ENCODE results near the gene CXCL3. TPM values are rescaled to one million over a fixed set of nuclear protein-coding genes. Genes with fewer than 3 reads are reported as not detected.

The CXCL3 gene
- total and polyA plus RNA-seq, 10 of the 15 experiments (the other 5 are each of a cell fraction or from before 2014, with no cell fraction given) = not detected

- CTCF ChIA-PET = no interaction called here
These were observed 46.4 kb downstream of the CXCL3 start for GRCh38 chr4:73992050-73992449.

More at GRCh38 chr4:73992050-73992449, 46.4 kb downstream of the CXCL3 start:
- Histone ChIP-seq H4K20me1 (ENCODE audit: control insufficient read depth, insufficient read depth) (no peaks in the 10 kb centered on the region), H3K9ac (ENCODE audit: control insufficient read depth, insufficient read depth, low read length) (no peak overlapping the region), H3K9me3 (replicated peaks; ENCODE audit: control insufficient read depth, insufficient read depth, low read length) (no peaks in the 10 kb centered on the region), H3K4me2 (ENCODE audit: control insufficient read depth, insufficient read depth) (no peak overlapping the region), H3K4me1 (ENCODE audit: control insufficient read depth, insufficient read depth, low read length) (no peaks in the 10 kb centered on the region), H2AFZ (ENCODE audit: control insufficient read depth, low read depth, low read length) (no peak overlapping the region), H3K4me3 (no peak overlapping the region), H3K27ac (ENCODE audit: control insufficient read depth, insufficient read depth) (no peak overlapping the region), H3K27me3 (replicated peaks in 1 of 2; ENCODE audit: control insufficient read depth in 2 of 2, insufficient read depth in 2 of 2, low read length in 1 of 2) (no peaks in the 10 kb centered on the region), H3K79me2 (ENCODE audit: control insufficient read depth, insufficient read depth, low read length) (no peaks in the 10 kb centered on the region), H3K36me3 (ENCODE audit: control insufficient read depth in 2 of 2, insufficient read depth in 2 of 2, low read length in 1 of 2) (no peaks in the 10 kb centered on the region)
- DNase-seq (ENCODE audit: low read depth, low spot score) (no peak), ATAC-seq (no peak), FAIRE-seq (no peak)
- in situ Hi-C loops (cut with MboI) (no loop called here), intact Hi-C loops (cut with micrococcal nuclease; ENCODE audit: unreplicated experiment) (no loop called here)
- RAD21 ChIA-PET (ENCODE audit: unreplicated experiment) = no interaction called here
- BruUV-seq (replicated peaks) = no TSS peak
- SMC1A ChIA-PET (ENCODE audit: uncharacterized antibody, unreplicated experiment) = no interaction called here
- TF ChIP-seq POLR2A (IDR thresholded peaks at IDR 0.05; ENCODE audit: low read depth, low read length) (no peak), POLR2AphosphoS5 (IDR thresholded peaks at IDR 0.05; ENCODE audit: low read length) (no peak), ZNF274 (IDR thresholded peaks at IDR 0.05; ENCODE audit: insufficient read depth, insufficient read length) (no peak), SMAD5 (IDR thresholded peaks at IDR 0.05; ENCODE audit: low read depth) (no peak), NFYB (IDR thresholded peaks at IDR 0.05; ENCODE audit: insufficient read depth, low read depth, low read length) (no peak), BACH1 (IDR thresholded peaks at IDR 0.05; ENCODE audit: borderline replicate concordance) (no peak), TCF12 (IDR thresholded peaks at IDR 0.05; ENCODE audit: low read depth, low read length) (no peak), SMAD1 (IDR thresholded peaks at IDR 0.05; ENCODE audit: low read depth, partially characterized antibody) (no peak), RAD51 (IDR thresholded peaks at IDR 0.05) (no peak), HDAC2 (IDR thresholded peaks at IDR 0.05) (no peak), BCL11A (IDR thresholded peaks at IDR 0.05; ENCODE audit: low read depth, low read length) (no peak), ZBTB40 (IDR thresholded peaks at IDR 0.05; ENCODE audit: borderline replicate concordance) (no peak), POU2F2 (IDR thresholded peaks at IDR 0.05; ENCODE audit: borderline replicate concordance, low read depth, low read length) (no peak), ZNF622 (IDR thresholded peaks at IDR 0.05) (no peak), ELK1 (IDR thresholded peaks at IDR 0.05; ENCODE audit: low read depth, low read length) (no peak), NR2C2 (IDR thresholded peaks at IDR 0.05; ENCODE audit: borderline replicate concordance, control insufficient read depth, insufficient read length, low read depth) (no peak), TBL1XR1 (IDR thresholded peaks at IDR 0.05; ENCODE audit: low read depth, low read length) (no peak)
- POLR2A ChIA-PET = no interaction called here
- 0% methylated on average over 1 of the region's 1 CpG for WGBS (ENCODE audit: insufficient coverage, insufficient replicate concordance, low lambda C conversion rate, missing lambda C conversion rate)
